PFSK-1 (cell line): Measurements from ENCODE around the gene AGPAT4.

Experiments
- POLR2AphosphoS5 ChIP-seq: IDR thresholded peaks from 2 replicates; pipeline ENCODE4 v1.6.1; 2012; ENCODE audit warnings: low read depth, mild to moderate bottlenecking, control low read depth, low read length, moderate library complexity
- REST ChIP-seq, 2 experiments: IDR thresholded peaks; 2 replicates each; pipeline versions ENCODE4 v1.6.1 to v1.8.0; 2011 to 2012; ENCODE audit warnings: low read depth in 2 of 2, low read length in 2 of 2, control low read depth in 1 of 2, inconsistent platforms in 1 of 2, mild to moderate bottlenecking in 1 of 2, moderate library complexity in 1 of 2; ENCODE audit not compliant: insufficient read depth in 1 of 2

- TF ChIP-seq POLR2AphosphoS5 (no peak), REST (IDR thresholded peaks at IDR 0.05; ENCODE audit: insufficient read depth in 1 of 2, low read depth in 2 of 2, low read length in 2 of 2) (no peak)
Measured at GRCh38 chr6:161181121-161181520, 92.7 kb downstream of the AGPAT4 start.
